Keratinocyte (primary cell): ENCODE measurements around the gene UBE2E3. TPM values are rescaled to one million over a fixed set of nuclear protein-coding genes. Genes with fewer than 3 reads are reported as not detected.

ENCODE experiments used
- DNase-seq: peaks from one replicate; pipeline ENCODE4 v3.0.0-alpha.2; 2011; ENCODE audit warnings: low read depth, missing footprints, low spot score
- FAIRE-seq: peaks from 2 replicates; lab custom pipeline; 2011; peaks lifted over from hg19 to GRCh38; lab: Jason Lieb, UNC
- H2AFZ ChIP-seq: 2 replicates; pipeline ENCODE4 v1.6.0; 2012; ENCODE audit warnings: low read length, control low read depth, inconsistent platforms; ENCODE audit not compliant: control insufficient read depth
- H3K27ac ChIP-seq: 2 replicates; pipeline ENCODE4 v1.5.1; 2011; ENCODE audit warnings: low read length; ENCODE audit not compliant: control insufficient read depth, insufficient read depth
- H3K27me3 ChIP-seq: 3 replicates; pipeline ENCODE4 v1.6.0; 2011; ENCODE audit warnings: low read length; ENCODE audit not compliant: control insufficient read depth, insufficient read depth; ENCODE audit errors: extremely low read depth
- H3K36me3 ChIP-seq, 2 experiments: 2 replicates in 1 of 2; 3 replicates in 1 of 2; pipeline ENCODE4 v1.5.1; 2011; ENCODE audit warnings: low read length in 2 of 2, mild to moderate bottlenecking in 1 of 2; ENCODE audit not compliant: control insufficient read depth in 2 of 2, insufficient read depth in 2 of 2; ENCODE audit errors: extremely low read depth in 1 of 2
- H3K4me1 ChIP-seq: 3 replicates; pipeline ENCODE4 v1.5.1; 2011; ENCODE audit warnings: low read length; ENCODE audit not compliant: control insufficient read depth, insufficient read depth; ENCODE audit errors: extremely low read depth
- H3K4me2 ChIP-seq: 3 replicates; pipeline ENCODE4 v1.6.0; 2011; ENCODE audit warnings: low read depth, low read length; ENCODE audit not compliant: control insufficient read depth, insufficient read depth; ENCODE audit errors: extremely low read depth
- H3K4me3 ChIP-seq, 3 experiments: fragments of 200-600 bp in 1 of 3; sonication (generic) in 1 of 3; 2 replicates in 2 of 3; 3 replicates in 1 of 3; pipeline ENCODE4 v1.5.1; 2011 to 2016; ENCODE audit warnings: low read length in 3 of 3, mild to moderate bottlenecking in 3 of 3, control low read depth in 2 of 3, inconsistent platforms in 1 of 3, low read depth in 1 of 3, mixed read lengths in 1 of 3, mixed run types in 1 of 3, moderate library complexity in 1 of 3; ENCODE audit not compliant: control insufficient read depth in 2 of 3, insufficient read depth in 2 of 3; ENCODE audit errors: extremely low read depth in 1 of 3
- H3K79me2 ChIP-seq: 2 replicates; pipeline ENCODE4 v1.6.0; 2012; ENCODE audit warnings: low read length; ENCODE audit not compliant: control insufficient read depth, insufficient read depth
- H3K9ac ChIP-seq: 3 replicates; pipeline ENCODE4 v1.6.0; 2011; ENCODE audit warnings: low read length; ENCODE audit not compliant: control insufficient read depth, insufficient read depth; ENCODE audit errors: extremely low read depth
- H3K9me1 ChIP-seq: 3 replicates; pipeline ENCODE4 v1.6.0; 2011; ENCODE audit warnings: low read length; ENCODE audit not compliant: control insufficient read depth, insufficient read depth; ENCODE audit errors: extremely low read depth
- H3K9me3 ChIP-seq: 2 replicates; pipeline ENCODE4 v1.5.1; 2012; ENCODE audit warnings: low read depth, low read length; ENCODE audit not compliant: control insufficient read depth
- H4K20me1 ChIP-seq: 3 replicates; pipeline ENCODE4 v1.6.0; 2011; ENCODE audit warnings: low read length; ENCODE audit not compliant: control insufficient read depth, insufficient read depth; ENCODE audit errors: extremely low read depth
- EZH2 ChIP-seq: IDR thresholded peaks from one replicate; pipeline ENCODE4 v1.6.1; 2012; ENCODE audit warnings: inconsistent platforms, mild to moderate bottlenecking, low read length, moderate library complexity
- dilution Hi-C: fragments of 300-500 bp; cut with MboI; formaldehyde crosslinking; loops from one replicate; pipeline ENCODE4 v1.7.0; 2020; ENCODE audit warnings: low sequenced_read_pairs; ENCODE audit not compliant: extremely low pct_ligation_motif_present
- polyA plus RNA-seq, 5 experiments: library from polyadenylated mRNA; depleted of rRNA in 3 of 5; stranded (reverse) in 3 of 5; stranded (forward) in 1 of 5; unstranded in 1 of 5; fragments of >200 nt; gene quantifications; 1 replicate in 1 of 5; 2 replicates in 3 of 5; 3 replicates in 1 of 5; pipeline versions ENCODE4 v1.2.1 to v1.2.3, GENCODE V29; 2011 to 2012; ENCODE audit warnings: missing spikeins in 2 of 5, low read depth in 1 of 5, low replicate concordance in 1 of 5
- TF ChIP-seq, protein P1 (sequence below), 3 experiments: IDR thresholded peaks in 1 of 3; conservative IDR thresholded peaks in 1 of 3; optimal IDR thresholded peaks in 1 of 3; 2 replicates in 2 of 3; 3 replicates in 1 of 3; pipeline versions ENCODE3 to v1.5.1; 2011; ENCODE audit warnings: low read length in 3 of 3, mild to moderate bottlenecking in 3 of 3, moderate library complexity in 2 of 3, control low read depth in 1 of 3, inconsistent platforms in 1 of 3; ENCODE audit not compliant: insufficient read depth in 2 of 3; ENCODE audit errors: extremely low read depth in 1 of 3

The UBE2E3 gene
- polyA plus RNA-seq, 1 donor (not counting 4 experiments of a cell fraction or from before 2014, with no cell fraction given): 91.1 TPM

DNA sequence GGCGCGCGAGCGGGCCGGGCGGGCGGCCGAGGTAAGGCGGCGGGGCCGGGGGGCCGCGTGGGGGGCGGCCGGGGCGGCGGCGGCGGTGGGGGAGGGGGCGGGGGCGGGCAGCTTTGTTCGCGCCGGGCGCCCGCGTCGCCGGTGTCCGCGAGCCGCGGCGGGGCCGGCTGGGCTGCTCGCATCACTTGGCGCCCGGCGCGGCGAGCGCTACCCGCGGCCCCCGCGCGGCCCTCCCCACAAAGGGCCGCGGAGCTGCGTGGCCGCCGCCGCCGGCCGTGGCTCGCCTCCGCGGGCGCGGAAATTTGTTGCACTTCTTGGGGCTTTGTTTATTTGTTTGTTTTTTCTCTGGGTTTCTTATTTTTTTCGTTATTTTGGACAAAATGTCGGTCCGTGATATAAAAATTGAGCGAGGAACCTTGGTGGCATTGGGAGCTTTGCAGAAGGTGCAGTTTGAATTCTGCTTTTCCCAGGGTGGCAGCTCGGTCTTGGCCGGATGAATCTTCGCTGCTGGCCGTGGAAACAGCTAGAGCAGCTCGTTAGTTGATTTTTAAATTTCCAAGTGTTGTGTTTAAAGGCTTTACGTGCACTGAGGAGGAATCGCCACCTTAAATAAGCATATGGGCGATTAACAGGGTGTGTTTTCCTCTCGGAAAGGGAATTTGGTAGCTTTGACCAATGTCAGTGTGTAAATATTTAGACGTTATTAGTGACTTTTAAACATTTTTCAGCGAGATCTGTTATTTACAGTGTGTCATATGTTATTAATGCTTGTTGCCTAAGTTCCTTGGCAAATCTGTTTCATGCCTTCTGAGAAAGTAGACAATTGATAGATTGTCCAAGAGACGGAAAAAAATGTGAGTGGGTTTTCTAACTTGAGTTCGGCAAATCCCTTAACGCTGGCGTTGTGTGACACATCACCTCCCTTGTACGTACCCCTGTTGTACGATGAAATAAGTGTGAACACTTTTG lies 822 bp downstream of the UBE2E3 start:
- no peaks in the 10 kb centered on the region for H3K9me3 ChIP-seq
- FAIRE-seq (peak; percentile 57), DNase-seq (no peak)
- peak overlapping the region; percentile 77 for H3K27ac ChIP-seq
- TF ChIP-seq, protein P1, sequence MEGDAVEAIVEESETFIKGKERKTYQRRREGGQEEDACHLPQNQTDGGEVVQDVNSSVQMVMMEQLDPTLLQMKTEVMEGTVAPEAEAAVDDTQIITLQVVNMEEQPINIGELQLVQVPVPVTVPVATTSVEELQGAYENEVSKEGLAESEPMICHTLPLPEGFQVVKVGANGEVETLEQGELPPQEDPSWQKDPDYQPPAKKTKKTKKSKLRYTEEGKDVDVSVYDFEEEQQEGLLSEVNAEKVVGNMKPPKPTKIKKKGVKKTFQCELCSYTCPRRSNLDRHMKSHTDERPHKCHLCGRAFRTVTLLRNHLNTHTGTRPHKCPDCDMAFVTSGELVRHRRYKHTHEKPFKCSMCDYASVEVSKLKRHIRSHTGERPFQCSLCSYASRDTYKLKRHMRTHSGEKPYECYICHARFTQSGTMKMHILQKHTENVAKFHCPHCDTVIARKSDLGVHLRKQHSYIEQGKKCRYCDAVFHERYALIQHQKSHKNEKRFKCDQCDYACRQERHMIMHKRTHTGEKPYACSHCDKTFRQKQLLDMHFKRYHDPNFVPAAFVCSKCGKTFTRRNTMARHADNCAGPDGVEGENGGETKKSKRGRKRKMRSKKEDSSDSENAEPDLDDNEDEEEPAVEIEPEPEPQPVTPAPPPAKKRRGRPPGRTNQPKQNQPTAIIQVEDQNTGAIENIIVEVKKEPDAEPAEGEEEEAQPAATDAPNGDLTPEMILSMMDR (optimal IDR thresholded peaks at IDR 0.05 in 1 of 3, IDR thresholded peaks at IDR 0.05 in 1 of 3, conservative IDR thresholded peaks at IDR 0.05 in 1 of 3; ENCODE audit: extremely low read depth in 1 of 3, insufficient read depth in 2 of 3, low read length in 3 of 3): no peak
- TF ChIP-seq EZH2: no peak
- no peaks in the 10 kb centered on the region for H3K9me1 ChIP-seq
- dilution Hi-C loops: no loop called here
- H3K9ac ChIP-seq: peak overlapping the region; percentile 85
- peaks cover 37% of the 10 kb centered on the region for H3K79me2 ChIP-seq
- H3K4me3 ChIP-seq: peak overlapping the region; percentile 69 to 91 (median 82)
- peaks cover 0 to 3% of the 10 kb centered on the region in 2 experiments for H3K36me3 ChIP-seq
- peak overlapping the region; percentile 71 for H2AFZ ChIP-seq
- no peaks in the 10 kb centered on the region for H4K20me1 ChIP-seq
- H3K4me1 ChIP-seq: peaks cover 19% of the 10 kb centered on the region
- no peaks in the 10 kb centered on the region for H3K27me3 ChIP-seq
- H3K4me2 ChIP-seq: peak overlapping the region; percentile 94

DNA sequence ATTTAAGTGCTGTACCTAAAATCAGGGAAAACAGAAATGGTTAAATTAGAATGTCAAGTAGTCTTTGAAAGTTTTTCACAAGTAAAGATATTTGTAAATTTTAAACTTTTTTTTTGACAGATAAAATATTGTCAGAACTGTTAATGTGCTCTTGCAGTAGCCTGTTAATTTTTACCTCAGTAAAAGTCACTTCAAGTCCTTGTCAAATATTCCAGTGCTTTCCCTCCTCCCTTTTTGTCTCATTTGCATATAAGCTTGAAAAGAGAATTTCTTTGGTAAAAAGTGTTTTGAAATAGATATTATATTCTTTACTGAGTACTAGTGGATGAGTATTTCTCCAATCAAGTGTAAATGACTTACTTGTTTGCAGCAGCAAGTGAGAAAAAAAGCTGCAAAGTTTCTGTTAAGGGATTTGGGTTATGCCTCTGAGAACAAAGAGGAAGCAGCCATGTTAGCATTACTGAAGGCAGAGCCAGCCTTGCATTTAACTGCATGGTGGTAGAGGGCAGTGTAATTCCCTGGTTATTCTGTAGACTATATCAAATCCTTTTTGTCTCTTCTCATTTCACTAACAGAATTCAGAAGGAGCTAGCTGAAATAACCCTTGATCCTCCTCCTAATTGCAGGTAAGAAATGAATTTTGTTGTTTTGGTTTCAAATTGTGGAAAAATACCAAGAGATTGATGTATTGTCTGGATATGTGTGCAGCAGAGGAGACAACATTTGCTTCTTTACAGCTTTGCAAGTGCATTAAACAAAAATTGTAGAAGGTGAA lies 3.2 kb downstream of the UBE2E3 start:
- dilution Hi-C loops: no loop called here

More for the DNA sequence above, 3.2 kb downstream of the UBE2E3 start:
- Histone ChIP-seq H2AFZ (peak overlapping the region; percentile 47), H3K9me1 (no peaks in the 10 kb centered on the region), H3K27ac (no peak overlapping the region), H3K9me3 (no peaks in the 10 kb centered on the region), H3K36me3 (peaks cover 3 to 4% of the 10 kb centered on the region in 2 experiments), H3K4me1 (peaks cover 19% of the 10 kb centered on the region), H3K79me2 (peaks cover 58% of the 10 kb centered on the region), H3K27me3 (no peaks in the 10 kb centered on the region), H3K9ac (no peak overlapping the region), H3K4me3 (peak overlapping the region in 1 of 3 experiments; percentile 9), H3K4me2 (peak overlapping the region; percentile 59), H4K20me1 (no peaks in the 10 kb centered on the region)
- DNase-seq: no peak
- FAIRE-seq: peak; percentile 89
- no peak for TF ChIP-seq EZH2
- TF ChIP-seq, protein P1 (optimal IDR thresholded peaks at IDR 0.05 in 1 of 3, IDR thresholded peaks at IDR 0.05 in 1 of 3, conservative IDR thresholded peaks at IDR 0.05 in 1 of 3; ENCODE audit: extremely low read depth in 1 of 3, insufficient read depth in 2 of 3, low read length in 3 of 3): peak; percentile 28 to 57 (median 47)
